Measurements from ENCODE around the gene FAM53A.

DNA sequence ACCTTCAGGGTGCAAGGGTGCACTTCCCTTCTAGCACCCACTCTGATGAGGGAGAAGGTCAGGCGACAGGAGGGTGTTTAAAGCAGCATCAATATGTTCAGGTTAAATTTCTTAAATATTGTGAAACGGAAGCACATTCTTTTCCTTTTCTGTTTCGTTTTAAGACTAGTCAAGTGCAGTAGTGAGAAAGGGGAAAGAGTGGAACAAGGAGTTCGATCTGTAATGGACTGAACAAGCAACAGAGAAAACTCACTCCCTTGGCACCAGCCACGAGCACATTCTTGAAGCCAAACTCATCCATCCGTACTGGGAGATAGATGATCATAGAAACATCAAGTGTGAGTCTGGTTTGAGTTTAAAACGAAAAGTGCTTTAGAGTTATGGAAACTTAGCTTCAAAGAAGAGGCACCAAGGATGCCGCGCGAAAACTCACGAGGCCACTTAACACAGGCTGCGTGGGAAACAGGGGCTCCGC is 815 bp downstream of the FAM53A start:
- TF ChIP-seq, protein P1, sequence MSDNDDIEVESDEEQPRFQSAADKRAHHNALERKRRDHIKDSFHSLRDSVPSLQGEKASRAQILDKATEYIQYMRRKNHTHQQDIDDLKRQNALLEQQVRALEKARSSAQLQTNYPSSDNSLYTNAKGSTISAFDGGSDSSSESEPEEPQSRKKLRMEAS (IDR thresholded peaks at IDR 0.05), result no peak
- TF ChIP-seq RAD21 (IDR thresholded peaks at IDR 0.05) (no peak), EGR1 (IDR thresholded peaks at IDR 0.05; ENCODE audit: low read depth in 2 of 2) (no peak), FOXA1 (IDR thresholded peaks at IDR 0.05) (no peak), TAF1 (conservative IDR thresholded peaks at IDR 0.05) (no peak), GABPA (IDR thresholded peaks at IDR 0.05 in 1 of 2, conservative IDR thresholded peaks at IDR 0.05 in 1 of 2) (no peak)
- TF ChIP-seq, protein P2, sequence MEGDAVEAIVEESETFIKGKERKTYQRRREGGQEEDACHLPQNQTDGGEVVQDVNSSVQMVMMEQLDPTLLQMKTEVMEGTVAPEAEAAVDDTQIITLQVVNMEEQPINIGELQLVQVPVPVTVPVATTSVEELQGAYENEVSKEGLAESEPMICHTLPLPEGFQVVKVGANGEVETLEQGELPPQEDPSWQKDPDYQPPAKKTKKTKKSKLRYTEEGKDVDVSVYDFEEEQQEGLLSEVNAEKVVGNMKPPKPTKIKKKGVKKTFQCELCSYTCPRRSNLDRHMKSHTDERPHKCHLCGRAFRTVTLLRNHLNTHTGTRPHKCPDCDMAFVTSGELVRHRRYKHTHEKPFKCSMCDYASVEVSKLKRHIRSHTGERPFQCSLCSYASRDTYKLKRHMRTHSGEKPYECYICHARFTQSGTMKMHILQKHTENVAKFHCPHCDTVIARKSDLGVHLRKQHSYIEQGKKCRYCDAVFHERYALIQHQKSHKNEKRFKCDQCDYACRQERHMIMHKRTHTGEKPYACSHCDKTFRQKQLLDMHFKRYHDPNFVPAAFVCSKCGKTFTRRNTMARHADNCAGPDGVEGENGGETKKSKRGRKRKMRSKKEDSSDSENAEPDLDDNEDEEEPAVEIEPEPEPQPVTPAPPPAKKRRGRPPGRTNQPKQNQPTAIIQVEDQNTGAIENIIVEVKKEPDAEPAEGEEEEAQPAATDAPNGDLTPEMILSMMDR (IDR thresholded peaks at IDR 0.05; ENCODE audit: low read depth, low read length, missing input control), result no peak
